Activated CD4-positive, alpha-beta T cell treated with anti-CD3 and anti-CD28 coated beads, Interleukin-10, Interleukin-2, amounts not matched to agents 100 ng/mL and 50 ng/mL, durations not matched to agents 16 hours and 8 hours (primary cell): ENCODE data around the gene SMIM32.
A peak's percentile ranks its signal among the peaks of the same experiment; 100 is the strongest.

Experiments
- DNase-seq: peaks from one replicate; pipeline ENCODE4 v3.0.0-alpha.2; 2020

SMIM32 gene

DNA sequence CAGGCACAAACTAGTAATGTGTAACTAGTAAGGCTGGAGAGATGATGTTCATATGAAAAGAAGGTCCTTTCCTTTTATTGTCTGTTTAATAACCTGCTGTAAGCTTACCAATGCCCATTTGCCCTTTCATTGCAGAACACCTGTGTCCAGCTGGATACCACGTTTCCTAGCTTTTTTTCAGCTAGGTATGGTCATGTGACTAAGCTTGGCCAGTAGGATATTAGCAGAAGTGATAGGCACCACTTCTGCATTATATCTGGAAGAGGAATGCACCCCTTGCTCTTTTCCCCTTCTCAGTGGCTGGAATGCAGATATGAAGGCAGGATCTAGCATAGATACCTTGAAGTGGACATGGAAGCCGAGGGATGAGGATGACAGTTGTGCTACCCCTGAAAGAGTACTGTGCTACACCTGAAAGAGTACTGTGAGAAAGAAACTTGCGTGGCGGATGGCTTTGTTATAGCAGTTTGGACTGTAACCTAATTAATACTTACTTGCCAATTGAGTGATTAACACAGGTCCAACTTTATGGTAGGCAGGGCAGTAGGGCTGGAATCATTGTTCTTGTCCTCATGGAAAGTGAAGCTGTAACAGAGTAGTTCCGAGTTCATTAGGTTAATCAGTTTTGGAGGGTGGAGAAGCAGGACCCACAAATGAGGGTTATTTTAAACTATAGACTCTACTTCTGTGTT is 6.8 kb downstream of the SMIM32 start:
- DNase-seq = no peak

DNA sequence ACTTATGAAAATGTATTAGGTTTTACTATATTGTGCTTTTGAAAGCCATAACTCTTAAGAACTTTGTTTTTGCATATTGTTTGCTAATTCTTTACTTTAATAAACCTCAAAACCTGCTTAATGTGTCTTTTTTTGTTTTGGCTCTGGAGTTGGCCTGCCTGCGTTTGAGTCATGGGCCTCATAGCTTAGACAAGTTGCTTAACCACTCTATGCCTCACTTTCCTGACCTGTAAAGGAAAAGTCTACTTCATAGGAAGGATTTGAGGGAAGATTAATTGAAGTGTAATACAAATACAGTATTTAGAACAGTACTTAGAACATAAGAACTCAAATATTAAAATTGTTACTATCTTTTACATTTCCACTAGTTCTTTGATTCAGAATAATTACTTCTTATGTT is 10.3 kb downstream of the SMIM32 start:
- no peak for DNase-seq

DNA sequence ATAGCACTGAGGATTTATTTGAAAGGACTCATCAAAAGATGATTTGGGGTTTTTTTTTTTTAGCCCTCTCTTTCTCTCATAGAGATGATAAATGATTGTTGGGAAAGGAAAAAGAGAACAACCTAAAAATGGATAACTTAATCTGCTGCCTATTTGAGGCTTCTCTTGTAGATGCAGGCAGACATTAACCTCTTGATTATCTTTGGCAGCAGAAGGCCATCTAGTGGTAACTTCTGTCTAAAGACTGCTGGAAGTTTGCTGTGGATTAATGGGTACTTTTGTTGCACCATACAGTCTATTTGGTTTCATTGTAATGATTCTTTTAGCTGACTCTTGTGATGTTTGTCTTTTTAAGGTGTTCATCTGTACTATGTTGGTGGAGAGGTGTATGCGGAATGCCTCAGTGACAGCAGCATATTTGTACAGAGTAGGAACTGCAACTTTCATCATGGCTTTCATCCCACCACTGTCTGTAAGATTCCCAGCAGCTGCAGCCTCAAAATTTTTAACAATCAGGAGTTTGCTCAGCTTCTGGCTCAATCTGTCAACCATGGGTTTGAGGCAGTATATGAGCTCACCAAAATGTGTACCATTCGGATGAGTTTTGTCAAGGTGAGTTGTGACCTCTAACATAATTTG is 18.8 kb downstream of the SMIM32 start:
- peak; percentile 41 for DNase-seq

DNA sequence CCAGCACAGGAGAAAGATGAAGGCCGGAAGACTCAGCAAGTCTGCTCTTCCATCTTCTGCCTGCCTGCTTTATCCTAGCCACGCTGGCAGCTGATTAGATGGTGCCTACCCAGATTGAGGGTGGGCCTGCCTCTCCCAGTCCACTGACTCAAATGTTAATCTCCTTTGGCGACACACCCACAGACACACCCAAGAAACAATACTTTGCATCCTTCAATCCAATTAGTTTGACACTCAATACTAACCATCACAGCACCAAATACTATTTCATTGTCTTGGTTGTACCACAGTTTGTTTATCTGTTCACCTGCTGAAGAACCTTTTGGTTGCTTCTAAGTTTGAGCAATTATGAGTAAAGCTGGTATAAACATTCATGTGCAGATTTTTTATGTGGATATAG is 23.7 kb downstream of the SMIM32 start:
- no peak for DNase-seq

DNA sequence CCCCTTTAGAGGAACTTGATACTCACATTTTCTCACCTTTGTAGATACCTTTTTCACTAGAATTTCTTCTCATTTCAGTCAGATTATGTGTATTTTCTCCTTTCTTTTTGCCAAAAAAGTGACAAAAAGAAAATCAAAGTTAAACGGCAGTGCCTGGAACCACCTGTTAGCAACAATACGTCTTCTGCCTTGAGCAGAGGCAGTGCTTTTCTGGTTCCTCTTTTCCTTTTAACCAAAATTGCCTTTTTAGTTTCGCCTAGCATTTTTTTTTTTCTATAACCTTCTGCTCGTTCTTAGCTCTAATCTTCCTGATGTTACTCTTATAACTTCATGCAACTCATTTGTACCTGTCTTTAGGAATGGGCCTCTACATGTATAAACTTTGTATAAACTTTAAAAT is 26.1 kb downstream of the SMIM32 start:
- no peak for DNase-seq

DNA sequence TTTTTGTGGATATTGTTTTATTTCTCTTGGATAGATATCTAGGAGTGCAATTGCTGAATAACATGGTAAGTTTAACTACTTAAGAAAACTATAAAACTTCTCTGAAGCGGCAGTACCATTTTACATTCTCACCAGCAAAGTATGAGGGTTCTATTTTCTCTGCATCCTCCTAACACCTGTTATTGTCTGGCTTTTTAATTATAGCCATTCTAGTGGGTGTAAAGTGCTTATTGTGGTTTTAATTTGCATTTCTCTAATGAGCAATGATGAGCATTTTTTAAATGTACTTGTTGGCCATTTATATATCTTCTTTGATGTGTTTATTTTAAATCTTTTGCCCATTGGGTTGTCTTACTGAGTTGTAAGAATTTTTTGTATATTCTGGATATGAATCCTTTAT is 28.7 kb downstream of the SMIM32 start:
- no peak for DNase-seq

DNA sequence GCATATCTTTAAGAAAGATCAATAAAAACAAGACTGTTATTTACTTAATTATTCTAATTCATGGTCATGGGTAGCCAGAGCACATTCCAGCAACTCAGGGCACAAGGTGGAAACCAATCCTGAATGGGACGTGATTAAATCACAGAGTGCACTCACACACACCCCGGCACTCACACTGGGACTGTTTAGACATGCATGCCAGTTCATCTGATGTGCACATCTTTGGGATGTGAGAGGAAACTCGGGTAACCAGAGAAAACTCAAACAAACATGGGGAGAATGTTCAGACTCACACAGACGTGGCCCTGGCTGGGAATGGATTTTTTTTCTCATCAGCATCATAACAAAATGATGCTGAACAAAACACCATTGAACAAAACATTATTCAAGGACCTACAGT is 31.0 kb downstream of the SMIM32 start:
- DNase-seq = no peak

DNA sequence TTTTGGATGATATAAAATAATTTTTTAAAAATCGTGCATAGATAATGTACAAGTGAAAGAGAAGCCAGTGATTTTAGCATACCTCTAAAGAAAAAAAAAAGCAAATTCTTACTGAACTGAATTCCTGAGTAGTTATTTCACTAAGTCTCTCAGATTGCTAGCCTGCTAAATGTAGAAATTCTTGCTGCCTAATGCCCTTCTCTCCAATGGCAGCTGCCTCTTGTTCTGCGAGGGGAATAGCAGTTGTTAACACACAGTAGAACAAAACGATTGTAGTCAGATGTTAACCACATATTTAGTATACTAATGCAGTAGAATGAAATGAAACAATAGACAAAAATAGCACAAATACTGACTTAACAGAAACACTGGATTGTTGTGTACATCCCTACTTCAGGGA is 33.5 kb downstream of the SMIM32 start:
- DNase-seq = no peak

DNA sequence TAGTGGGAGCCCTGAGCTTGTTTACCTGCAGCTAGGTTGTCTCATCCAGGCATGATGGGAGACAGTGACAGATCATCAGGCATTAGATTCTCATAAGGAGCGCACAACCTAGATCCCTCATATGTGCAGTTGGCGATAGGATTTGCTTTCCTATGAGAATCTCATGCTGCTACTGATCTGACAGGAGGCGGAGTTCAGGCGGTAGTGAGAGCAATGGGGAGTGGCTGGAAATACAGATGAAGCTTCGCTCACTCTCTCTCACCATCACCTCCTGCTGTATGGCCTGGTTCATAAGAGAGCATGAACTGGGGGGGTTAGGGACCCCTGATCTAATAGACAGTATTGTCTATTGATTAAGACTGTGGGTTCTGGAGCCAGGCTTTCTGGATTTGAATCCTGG is 35.4 kb downstream of the SMIM32 start:
- no peak for DNase-seq

DNA sequence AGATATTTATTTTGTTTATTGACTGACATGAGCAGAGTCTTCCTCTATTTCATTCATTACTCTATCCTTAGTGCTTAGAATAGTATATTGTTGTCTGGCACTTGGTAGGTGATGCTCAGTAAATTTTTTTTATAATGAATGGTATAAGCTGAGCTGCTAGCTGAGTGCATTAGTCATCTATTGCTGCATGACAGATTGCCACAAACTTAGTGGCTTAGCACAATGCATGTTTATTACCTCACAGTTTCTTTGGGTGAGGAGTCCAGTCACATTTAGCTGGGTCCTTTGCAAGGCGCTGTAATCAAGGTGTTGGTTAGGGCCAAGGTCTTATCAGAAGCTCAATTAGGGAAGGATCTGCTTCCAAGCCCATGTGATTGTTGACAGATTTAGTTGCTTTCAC is 37.2 kb downstream of the SMIM32 start:
- peak; percentile 2 for DNase-seq

DNA sequence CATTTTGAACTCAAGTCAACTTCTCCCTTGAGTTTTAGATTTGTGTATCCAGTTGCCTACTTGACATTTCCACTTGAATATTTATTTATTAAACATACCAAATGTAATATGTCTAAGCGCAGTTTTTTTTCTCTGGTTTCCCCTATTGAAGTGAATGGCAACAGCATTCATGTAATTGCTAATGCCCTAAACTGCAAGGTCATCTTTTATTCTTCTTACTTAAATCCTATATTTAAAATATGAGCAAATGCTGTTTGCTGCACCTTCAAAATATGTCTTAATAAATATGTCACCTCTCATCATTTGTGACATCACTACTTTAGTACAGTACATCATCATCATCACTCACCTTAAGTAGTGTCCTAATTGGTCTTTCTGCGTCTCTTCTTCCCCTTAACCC is 37.9 kb downstream of the SMIM32 start:
- no peak for DNase-seq

DNA sequence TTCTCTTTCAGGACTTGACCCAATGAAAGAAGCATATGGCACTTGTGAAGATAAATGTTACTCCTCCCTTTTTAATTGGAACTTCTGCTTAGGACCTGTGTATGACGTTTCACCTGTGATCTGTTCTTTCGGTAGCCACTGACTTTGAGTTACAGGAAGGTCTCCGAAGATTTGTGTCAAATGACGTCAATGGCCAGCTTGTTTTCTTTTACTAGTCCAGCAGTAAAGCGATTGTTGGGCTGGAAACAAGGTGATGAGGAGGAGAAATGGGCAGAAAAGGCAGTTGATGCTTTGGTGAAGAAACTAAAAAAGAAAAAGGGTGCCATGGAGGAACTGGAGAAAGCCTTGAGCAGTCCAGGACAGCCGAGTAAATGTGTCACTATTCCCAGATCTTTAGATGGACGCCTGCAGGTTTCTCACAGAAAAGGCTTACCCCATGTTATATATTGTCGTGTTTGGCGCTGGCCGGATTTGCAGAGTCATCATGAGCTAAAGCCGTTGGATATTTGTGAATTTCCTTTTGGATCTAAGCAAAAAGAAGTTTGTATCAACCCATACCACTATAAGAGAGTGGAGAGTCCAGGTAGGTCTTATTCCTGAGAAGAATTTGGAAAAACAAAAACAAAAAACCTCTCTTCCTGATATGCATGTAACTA is 39.3 kb downstream of the SMIM32 start:
- DNase-seq = no peak

DNA sequence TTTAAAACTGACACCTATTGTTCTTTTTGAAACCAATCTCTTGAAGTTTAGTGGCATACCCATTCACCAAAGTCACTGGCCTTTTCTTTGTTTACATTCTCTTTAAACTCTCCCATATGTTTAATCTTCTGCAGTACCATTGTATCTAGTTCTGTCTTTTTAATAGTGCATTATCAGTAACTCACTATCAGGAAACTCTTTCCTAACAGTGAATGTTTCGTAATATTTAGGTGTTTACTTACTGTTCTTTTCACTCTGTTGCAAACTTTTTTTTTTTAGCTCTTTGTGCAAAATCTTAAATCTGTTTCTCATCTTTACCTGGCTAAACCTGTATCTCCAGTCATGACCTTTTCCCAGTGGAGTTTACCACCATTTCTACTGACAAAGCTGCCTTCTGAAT is 43.1 kb downstream of the SMIM32 start:
- no peak for DNase-seq

DNA sequence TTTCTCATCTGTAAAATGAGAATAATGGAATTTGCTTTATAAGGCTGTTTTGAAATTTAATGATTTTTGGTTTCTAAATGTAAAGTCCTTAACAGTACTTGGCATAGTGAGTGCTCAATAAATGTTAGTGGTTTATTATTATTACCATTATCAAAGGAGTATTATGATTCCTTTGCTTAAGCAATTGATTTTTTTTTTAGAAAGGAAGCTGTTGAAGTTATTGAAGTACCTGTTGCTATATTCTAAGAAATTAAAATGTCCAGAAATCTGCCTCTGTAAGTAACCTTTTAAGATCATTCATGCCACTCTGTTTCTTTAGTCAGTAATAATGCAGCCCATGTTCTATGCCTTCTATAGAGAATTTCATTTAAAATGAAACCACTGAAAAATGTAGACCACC is 45.3 kb downstream of the SMIM32 start:
- DNase-seq = no peak

DNA sequence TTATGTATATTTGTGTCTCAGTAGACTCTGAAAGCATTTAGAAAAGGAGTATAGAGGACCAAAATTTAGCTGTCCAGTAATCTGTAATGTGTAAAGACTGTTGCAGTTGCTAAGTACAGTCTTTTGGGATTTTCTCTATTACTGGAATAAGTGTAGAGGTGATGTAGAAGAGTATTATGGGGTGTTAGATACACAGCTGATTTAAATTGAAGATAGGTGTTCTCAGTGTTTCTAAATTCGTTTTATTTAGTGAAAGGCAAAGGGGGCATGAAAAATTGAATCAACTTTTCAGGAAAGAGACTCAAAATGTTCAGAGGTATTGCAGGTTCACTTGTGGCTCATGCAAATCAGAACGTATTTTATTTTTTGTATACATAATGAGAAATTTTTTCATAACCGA is 46.8 kb downstream of the SMIM32 start:
- DNase-seq = no peak

DNA sequence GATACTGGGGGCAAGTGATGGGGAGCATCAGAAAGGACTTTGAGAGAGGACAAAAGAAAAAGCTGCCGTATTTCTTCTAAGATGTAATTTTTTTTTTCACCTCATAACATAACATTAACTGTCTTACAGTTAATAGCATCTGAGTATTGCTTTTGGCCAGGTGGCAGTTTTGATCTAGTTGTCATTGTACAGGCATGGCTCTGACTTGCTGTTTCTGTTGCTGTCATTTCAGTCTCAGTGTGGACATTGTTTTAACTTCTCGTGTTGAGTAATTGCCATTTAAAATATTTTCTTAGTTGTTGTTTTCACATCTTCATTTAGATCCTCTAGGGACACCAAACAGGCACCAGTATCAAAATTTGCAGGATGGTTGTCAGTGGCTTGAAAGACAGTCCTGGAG is 47.9 kb downstream of the SMIM32 start:
- no peak for DNase-seq

DNA sequence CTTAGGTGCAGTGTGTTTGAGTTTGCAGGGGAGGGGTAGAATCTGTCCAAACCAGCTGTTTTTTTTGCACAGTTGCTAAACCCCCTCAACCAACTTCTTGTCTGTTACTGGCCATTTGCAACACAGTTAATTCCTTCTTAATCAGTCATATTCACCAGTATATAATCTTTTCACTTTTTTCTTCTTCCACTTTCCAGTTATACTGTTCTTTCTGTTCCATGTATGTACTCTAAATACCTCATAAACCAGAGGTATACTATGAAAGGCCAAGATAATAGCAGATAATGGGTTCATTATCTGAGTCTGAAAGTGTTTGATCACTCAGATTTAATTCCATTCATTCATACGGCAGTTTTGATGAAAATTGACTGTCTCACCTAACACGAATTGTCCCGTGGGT is 49.2 kb downstream of the SMIM32 start:
- no peak for DNase-seq

DNA sequence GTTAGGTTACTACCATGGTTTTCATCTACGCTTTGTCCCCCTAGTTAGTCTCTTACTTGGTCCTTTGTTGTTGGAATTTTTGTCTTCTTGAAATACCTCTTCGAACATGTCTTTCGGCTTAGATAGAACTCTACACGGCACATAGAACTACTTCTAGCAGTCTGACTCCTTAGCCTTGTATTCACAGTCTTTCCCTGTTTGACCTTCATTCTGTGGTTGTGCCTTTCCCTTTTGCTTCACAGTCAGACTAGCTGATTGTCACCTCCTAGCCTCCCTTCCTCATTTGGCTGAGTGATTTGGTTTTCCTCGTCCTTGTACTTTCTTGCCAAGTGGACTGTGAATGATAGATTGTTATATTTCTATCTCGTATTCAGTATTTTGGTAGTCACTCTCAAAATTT is 49.6 kb downstream of the SMIM32 start:
- DNase-seq = no peak

DNA sequence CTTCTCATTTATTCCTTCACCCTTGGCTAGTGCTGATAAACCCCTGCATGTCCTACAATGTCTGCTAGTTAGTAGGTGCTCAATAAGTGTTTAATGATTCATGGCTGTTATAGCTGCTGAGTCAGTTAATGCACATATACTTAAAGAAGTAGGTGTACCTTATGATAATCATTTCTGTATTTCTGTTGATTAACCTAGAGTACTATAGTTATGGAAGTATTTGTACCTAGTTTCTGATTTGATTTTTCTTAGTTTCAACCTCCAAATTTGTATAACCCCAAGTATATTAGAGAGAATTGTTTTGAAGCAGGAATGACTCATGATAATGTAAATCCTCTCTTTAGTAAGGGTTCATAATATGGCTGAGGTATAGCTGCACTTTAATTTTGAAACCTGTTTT is 51.4 kb downstream of the SMIM32 start:
- peak; percentile 35 for DNase-seq
